ENCODE measurements around the gene FBXL19.
"Not testable (repeated sequence)": the region's sequence is repeated elsewhere in the genome, so short reads cannot be mapped to it uniquely, and the experiment has no call there.

FBXL19 gene

DNA sequence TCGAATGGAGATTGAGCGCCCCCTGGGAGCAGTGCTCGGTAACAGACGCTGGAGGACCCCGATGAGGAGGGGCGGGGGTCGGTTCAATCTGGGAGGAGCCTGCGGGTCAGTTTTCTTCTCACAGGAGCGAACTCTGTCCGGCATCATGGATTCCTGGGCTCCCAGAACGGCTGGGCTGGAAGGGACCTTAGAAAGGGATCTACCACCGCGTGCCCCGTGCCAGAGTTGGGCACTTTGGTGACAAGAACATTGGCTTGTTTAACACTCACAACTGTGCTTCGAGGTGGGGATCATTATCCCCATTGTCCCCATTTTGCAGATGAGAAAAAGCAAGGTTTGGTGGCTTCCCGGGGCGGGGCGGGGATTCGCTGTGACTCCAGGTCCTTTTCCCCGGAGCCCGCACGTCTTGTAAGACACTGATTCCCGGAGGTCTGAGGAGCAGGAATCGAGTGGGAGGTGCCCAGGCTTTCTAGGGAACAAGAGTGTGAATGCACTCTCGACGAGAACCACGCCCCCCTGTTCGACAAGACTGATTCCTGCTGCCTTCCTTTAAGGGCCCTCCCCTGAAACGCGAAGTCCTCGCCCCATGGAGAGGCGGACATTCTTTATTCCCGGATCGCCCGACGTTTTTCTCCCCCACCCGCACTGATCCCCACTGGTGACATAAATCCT is 1.5 kb upstream of the FBXL19 start:
- DNase-seq (ENCODE audit: low spot score), result peak; percentile 87

DNA sequence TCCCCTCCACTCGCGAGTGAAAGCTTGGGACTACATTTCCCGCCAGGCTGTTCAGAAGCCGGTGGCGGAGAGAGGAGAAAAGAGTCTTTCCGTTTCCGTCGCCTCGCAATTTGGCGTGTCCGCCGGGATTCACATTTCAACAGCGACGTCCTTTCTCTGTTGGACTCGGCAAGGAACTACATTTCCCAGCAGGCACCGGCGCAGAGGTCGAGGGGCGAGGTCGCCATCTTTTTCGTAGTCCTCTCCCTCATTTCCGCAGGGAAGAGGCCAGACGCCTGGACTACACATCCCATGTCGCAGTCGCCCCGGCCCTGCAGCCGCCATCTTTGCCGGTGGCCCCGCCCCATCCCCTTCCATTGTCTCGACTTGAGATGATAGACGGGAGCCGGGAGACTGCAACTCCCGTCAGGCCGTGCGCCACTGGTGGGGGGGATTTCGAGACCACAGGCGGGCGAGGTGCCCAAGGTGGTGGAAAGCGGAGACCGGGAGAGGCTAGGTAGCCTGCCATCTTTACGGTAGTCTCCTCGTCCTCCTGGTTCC is 882 bp upstream of the FBXL19 start:
- DNase-seq (ENCODE audit: low spot score), result peak; percentile 100

DNA sequence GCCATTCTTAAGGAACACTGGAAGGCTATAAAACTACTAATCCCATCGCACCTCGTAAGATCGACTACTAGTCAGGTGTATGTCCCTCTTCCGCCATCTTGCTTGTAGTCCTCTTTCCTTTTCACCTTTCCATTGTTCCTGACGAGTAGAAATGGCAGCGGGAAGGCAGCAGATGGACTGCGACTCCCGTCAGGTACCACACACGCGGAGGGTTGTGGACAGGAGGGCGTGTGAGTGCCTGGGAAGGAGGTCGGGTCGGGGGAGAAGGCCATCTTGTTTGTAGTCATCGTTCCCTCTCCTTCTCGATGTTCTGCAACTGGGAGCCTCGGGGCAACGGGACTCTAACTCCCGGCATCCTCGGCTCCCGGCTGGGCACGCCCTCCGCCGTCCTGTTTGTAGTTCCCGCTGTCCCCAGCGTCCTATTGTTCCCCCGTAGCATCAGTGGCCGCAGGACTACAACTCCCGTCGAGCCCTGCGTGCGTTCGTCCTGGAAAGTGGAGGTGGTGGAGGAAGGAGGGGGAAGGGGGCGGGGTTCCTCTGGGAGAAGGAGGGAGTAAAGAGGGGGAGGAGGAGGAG is 324 bp upstream of the FBXL19 start:
- DNase-seq (ENCODE audit: low spot score), result peak; percentile 100

DNA sequence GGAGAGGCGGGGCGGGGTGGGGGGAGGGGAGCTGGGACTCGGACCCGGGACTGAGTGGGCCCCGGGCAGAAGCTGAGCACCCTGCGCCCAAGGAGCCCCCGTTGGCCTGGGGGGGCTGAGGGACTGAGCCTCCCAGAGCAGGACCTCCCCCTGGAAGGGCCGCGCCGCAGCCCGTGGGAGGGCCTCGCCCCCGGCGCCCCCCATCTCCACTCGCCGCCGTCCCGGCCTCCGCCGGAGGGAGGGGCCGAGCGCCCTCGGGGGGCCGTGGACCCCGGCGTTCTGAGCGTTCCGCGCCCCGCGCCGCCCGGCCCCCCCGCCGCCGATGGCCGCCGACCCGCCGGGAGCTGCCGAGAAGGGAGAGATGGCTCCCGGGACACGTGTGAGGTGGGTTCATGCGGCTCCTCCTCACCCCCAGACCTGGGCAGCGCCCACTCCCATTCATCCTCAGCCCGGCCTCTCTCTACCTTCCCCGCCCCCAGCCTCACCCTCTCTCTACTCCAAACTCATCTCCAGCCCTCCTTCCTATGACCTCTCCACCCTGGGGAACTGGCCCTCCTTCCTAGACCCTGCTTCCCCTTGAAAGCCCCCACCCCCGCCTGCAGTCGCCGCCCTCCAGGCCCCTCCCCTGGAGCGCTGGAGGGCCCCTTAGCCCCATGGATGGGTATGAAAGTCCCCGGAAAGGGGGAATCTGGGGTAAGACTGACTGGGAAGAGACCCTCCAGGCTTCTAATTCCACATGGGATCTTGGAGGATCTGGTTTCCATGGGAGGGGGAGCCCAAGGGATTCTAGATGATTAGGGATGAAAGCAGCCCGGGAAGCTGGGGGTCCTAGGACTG is 922 bp downstream of the FBXL19 start:
- DNase-seq (ENCODE audit: low spot score), result no peak

DNA sequence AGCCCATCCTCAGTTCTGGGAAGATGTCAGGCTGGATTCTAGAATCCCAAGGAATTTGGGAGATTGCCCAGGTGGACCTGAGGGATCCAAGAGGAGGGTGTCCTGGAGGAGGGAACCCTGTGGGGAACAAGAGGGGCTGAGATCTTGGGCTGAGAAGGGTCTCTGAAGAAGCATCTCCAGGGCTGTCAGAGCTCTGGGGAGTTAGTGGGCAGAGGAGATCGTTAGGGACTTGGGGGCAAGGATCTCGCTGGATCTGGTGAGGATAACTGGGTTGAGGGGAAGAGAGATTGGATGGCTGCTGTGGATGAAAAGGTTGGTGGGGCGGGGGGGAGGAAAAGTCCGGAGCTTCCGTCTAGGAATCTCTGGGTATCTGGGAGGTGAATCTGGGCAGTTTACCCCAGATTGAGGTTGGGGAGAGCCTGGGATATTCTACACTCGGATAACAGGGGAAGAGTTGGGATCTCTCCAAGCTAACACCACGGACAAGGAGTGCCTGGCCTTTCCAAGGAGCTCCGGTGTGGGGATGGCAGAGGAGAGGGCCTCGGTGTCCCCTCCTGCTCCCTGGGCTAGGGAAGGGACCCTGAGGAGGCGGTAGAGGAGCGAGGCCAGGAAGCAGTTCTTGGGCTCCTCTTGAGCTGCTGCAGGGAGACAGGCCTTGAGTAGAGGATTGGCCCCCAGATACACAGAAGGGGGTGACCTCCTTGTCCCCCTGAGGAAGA is 1.7 kb downstream of the FBXL19 start:
- no peak for DNase-seq (ENCODE audit: low spot score)

DNA sequence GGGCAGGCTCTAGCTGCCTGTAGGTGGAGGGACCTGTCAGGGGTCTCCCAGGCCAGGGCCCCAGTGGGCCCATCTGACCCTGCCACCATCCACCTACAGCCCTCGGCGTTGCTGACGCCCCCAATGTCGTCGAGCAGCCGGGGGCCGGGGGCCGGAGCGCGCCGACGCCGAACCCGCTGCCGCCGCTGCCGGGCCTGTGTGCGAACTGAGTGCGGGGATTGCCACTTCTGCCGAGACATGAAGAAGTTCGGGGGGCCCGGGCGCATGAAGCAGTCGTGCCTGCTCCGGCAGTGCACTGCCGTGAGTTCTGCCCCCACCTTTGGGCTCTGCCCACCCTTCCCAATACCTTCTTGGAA is 2.2 kb downstream of the FBXL19 start:
- DNase-seq (ENCODE audit: low spot score), result no peak

DNA sequence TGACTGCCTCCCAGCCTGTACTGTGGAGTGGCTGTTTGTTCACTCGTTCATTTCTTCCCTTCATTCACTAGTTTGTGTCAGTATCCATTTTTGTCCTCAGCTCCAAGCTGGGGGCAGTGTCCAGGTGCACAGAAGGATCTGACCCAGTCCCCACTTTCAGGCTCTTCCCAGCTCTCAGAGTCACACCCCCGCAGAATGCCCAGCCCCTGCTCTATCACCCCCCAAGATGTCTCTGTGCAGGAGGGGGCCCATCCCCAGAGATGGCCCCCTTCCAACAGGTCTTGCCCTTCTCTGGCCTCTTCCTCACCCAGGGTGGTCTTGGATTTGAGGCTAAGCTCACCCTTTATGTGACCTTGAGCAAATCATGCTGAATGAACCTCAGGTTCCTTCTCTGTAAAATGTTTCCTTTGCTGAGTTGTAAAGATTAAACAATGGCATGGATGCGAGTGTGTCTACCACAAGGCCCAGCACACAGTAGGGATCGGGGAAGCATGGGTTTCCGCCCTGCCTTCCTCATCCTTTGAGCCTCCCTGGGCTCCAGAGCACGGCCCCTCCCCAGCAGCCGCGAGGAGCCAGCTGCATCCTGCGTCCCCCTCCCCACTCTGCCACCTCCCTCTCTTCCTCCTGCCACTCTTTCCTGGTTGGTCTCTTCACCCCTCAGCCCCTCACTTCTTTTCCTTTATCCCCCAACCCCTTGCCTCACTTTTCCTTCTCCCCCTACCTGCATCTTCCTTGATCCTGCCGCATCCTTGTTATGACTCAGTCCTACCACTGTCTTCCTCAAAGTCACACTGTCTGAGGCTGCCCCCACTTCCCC is 2.8 kb downstream of the FBXL19 start:
- no peak for DNase-seq (ENCODE audit: low spot score)

DNA sequence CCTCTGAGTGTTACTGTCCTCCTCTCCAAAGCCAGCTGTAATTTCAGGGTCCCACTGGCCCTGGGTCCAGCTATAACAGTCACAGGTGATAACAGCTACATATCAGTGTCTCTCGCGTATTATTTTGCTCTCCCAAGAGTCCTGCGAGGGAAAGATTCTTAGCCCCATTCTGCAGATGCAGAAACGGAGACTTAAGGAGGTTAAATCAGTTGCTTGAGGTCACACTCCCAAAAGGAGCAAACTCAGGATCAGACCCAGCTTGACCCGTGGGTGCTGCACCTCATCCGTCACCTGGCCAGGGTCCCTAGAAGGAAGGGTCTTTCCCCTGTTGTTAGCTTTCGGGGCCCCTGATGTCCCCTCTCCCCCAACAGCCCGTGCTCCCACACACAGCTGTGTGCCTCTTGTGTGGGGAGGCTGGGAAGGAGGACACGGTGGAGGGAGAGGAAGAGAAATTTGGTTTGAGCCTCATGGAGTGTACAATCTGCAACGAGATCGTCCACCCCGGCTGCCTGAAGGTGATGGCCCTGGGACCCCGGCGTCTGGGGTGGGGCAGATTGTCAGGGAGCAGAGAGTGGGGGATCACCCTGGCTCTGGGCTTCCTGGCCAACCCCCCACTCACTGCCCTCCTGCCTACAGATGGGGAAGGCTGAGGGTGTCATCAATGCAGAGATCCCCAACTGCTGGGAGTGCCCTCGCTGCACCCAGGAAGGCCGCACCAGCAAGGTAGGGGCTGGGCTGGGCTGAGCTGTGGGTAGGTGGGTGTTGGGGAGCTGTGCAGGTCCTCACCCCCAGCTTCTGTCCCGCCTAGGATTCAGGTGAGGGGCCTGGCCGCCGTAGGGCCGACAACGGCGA is 3.8 kb downstream of the FBXL19 start:
- DNase-seq (ENCODE audit: low spot score), result no peak

DNA sequence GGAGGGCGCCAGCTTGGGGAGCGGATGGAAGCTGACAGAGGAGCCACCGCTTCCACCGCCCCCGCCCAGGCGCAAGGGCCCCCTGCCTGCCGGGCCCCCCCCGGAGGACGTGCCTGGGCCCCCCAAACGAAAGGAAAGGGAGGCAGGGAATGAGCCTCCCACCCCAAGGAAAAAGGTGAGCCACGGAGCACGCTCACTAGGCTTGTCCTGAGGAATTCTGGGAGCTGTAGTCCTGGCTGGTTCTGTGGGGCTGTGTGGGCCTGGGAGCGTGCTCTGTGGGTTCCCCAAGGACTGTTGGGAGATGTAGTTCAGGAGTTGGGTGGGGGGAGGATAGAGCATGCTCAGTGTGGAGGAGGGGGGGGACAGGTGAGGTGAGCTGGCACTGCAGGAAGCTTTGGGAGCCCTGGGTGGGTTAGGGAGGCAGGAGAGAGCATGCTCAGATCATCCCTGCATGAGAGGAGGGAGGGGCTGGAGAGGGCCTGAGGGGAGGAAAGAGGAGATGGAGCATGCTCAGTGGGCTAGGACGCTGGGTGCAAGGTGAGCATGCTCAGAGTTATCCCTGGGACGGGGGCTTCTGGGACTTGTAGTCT is 4.5 kb downstream of the FBXL19 start:
- DNase-seq (ENCODE audit: low spot score), result peak; percentile 68

DNA sequence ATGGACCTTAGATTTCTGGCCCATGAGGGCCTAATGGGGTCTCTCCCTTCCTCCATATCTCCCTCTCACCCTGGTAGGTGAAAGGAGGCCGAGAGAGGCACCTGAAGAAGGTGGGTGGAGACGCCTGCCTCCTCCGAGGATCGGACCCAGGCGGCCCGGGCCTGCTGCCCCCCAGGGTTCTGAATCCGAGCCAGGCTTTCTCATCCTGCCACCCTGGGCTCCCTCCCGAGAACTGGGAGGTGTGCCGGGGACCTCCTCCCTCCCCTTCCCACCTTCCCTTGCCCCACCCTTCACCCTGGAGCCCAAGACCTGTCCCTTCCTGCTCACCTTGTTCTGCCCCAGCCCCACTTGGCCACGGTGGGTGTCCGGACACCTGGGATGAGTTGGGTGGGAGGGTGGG is 5.0 kb downstream of the FBXL19 start:
- no peak for DNase-seq (ENCODE audit: low spot score)

DNA sequence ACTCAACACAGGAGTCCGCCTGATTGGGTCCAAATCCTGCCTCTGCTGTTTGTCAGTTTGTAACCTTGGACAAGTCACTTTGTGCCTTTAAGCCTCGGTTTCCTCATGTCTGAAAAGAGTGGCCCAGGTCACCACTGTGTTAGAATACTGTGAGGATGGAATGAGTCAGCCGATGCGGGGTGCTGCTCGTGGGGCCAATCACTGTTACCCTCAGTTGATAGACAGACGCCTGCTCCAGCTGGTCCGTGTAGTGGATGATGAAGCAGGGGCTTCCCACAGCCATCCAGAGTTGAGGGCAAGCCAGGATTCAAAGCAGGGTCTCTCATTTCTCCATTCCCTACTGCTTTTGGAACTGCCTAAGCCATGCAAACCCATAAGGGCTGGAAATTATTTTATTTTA is 5.8 kb downstream of the FBXL19 start:
- DNase-seq (ENCODE audit: low spot score), result no peak

DNA sequence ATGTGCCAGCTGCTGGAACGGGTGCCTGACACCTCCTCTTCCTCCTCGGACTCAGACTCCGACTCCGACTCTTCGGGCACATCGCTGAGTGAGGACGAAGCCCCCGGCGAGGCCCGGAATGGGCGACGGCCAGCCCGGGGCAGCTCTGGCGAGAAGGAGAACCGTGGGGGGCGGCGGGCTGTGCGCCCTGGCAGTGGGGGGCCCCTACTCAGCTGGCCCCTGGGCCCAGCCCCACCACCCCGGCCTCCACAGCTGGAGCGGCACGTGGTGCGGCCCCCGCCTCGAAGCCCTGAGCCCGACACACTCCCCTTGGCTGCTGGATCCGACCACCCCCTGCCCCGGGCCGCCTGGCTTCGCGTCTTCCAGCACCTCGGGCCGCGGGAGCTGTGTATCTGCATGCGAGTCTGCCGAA is 6.8 kb downstream of the FBXL19 start:
- no peak for DNase-seq (ENCODE audit: low spot score)

DNA sequence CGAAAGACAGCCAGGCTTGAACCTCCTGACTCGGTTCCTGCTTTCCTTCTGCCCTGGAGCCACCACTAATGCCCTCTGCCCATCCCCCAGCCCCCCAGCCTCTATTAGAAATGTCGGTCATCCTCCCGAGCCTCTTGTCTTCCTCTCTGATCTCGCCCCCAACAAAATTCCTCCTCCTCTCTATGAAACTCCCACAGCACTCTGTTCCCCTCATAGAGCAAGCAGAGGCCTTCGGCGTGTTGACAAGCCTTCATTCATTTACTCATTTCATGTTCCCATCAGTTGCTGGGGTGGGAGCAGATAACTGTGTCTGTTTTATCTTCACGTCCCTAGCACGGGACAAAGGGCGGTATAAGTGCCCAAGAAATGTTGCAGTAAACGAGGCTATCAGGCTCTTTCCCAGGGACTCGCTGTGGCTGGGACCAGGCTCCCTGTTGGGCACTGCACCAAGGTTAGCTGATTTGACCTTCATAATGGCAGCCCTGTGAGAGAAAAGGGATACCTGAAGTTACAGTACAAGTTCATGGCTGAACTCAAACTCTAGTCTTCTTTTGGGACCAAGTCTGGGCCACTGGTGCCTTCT is 7.8 kb downstream of the FBXL19 start:
- DNase-seq (ENCODE audit: low spot score), result no peak

DNA sequence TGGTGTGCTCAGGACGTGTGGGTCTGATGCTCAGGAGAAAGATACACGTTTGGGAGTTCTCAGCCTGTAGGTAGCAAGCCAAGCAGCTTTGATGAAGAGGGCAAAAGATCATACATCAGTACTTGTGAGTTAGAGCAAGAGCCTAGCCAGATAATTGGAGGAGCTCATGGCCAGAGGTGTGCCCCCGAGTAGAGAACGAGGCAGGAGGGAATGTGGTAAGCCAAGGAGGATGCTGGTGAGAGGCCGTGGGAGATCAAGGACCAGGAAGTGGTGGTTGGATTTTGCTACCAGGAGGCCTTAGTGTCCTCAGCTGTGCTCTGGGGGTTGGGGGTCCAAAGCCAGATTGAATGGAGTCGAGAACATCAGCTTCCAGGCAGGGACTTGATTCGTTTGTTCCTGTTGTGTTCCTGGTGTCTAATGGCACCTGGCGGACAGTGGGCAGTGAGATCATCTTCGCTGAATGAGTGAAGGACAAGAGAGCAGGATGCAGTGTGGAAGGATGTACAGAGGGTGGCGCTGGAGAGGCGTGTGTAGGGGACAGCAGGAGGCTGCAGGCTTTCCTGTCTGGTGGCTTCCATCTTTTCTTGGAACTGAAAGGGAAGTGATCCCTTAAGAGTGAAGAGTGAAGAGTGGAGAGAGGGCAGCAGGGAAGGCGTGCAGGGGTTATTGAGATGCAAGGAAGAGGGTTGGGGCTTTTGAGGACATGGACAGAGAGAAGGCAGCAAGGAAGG is 11.6 kb downstream of the FBXL19 start:
- DNase-seq (ENCODE audit: low spot score), result no peak

DNA sequence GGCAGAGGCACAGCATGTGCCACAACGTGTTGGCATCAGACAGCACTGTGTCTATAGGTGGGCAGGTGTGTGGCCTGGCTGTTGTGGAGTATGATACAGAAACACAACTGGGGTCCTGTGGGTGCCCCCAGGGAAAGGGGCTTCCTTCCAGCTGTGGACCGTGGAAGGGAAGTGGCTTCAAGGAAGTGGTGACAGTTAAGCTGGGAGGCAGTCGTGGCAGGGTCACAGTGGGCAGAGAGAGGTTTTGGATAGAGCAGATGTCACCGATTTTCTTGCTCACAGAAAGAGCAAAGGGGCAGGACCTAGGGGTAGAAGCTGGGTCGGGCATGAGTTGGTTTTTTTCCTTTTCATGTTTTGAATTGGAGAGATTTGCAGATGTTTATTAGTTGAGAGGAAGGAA is 14.3 kb downstream of the FBXL19 start:
- DNase-seq (ENCODE audit: low spot score), result no peak

DNA sequence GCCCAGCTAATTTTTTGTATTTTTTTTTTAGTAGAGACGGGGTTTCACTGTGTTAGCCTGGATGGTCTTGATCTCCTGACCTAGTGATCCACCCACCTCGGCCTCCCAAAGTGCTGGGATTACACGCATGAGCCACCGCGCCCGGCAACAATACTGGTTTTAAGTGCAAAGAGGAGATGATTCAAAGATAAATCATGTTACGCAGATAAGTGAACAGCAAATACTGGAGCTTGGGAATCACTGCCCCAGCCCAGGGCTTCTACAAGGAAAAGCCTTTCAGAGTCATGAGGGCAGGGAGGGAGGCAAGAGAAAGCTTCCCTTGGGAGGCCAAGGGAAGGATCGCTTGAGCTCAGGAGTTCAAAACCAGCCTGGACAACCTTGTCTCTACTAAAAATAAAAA is 16.2 kb downstream of the FBXL19 start:
- not testable (repeated sequence) for DNase-seq (ENCODE audit: low spot score)

DNA sequence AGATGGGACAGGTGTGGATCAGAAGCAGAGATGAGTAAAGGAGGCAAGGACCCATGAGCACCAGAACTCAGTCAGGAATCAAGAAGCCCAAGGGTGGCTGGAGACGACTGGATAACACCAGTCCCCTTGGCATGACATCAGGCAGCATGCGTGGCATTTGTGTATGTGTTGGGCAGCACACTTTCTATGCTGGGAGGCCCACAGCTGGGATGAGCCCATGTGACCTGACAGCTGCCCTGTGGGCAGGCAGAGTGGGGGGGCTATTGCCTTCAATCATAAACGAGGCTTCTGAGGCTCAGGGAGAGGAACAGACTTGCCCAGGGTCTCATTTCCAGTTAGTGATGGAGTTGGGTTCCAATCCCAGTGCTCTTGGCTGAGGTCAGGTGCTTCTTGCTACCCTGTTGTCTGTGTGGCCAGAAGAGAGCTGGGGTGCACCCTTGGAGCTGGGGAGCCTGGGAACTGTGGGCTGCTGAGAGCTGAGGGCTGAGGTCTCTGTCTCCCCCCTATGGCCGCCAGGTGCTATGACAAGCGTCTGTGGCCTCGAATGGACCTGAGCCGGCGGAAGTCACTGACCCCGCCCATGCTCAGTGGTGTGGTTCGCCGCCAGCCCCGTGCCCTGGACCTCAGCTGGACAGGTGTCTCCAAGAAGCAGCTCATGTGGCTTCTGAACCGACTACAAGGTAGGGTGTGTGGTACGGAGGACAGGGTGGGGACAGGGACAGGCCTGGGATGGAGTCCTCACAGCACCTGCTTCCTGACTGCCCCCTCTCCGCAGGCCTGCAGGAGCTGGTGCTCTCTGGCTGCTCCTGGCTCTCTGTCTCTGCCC is 18.4 kb downstream of the FBXL19 start:
- DNase-seq (ENCODE audit: low spot score), result peak; percentile 51

DNA sequence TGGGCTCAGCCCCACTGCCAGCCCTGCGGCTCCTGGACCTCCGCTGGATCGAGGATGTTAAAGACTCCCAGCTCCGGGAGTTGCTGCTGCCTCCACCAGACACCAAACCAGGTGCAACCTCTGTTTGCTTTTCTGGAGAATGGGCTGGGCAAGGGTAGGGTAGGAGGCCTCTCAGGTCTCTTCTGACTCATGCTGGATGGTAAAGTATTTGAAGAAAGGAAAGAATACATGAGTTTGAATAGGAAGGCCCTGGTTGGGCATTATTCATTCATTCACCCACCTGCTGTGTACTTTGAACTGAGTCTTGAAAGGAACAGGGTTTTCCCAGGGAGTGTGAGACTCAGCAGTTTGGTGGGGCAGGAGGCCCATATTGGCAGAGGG is 19.0 kb downstream of the FBXL19 start:
- no peak for DNase-seq (ENCODE audit: low spot score)
